ENCODE measurements around the gene ATP2B3.
A peak's percentile ranks its signal among the peaks of the same experiment; 100 is the strongest.

ATP2B3 gene

GRCh38 chrX:153517423-153517822 lies at the start of gene ATP2B3:
Gene ATP2B3, plus strand, starts transcription at chrX:153517642. Its CDS starts 18,606 bp downstream, at chrX:153536248.
- no peak for DNase-seq

GRCh38 chrX:153468008-153468580 lies 49.3 kb upstream of the ATP2B3 start:
- no peak for DNase-seq

GRCh38 chrX:153469811-153470410 lies 47.5 kb upstream of the ATP2B3 start:
- DNase-seq = no peak

- peak; percentile 92 for DNase-seq
These were observed 46.8 kb upstream of the ATP2B3 start, which contains the start of gene HAUS7 for GRCh38 chrX:153470411-153471363. Gene HAUS7, minus strand, starts transcription at chrX:153470576. Its CDS starts 19 bp downstream, at chrX:153470557.

GRCh38 chrX:153471663-153472280 lies 45.7 kb upstream of the ATP2B3 start:
- no peak for DNase-seq

- DNase-seq = no peak
These were observed 44.3 kb upstream of the ATP2B3 start for GRCh38 chrX:153473126-153473525.

- DNase-seq = peak; percentile 63
These were observed 43.2 kb upstream of the ATP2B3 start for GRCh38 chrX:153474266-153474665.

- DNase-seq = peak; percentile 66
These were observed 42.7 kb upstream of the ATP2B3 start for GRCh38 chrX:153474718-153475117.

GRCh38 chrX:153475271-153475670 lies 42.2 kb upstream of the ATP2B3 start:
- no peak for DNase-seq

- DNase-seq = no peak
These were observed 41.6 kb upstream of the ATP2B3 start for GRCh38 chrX:153475751-153476281.

GRCh38 chrX:153476666-153477363 lies 40.6 kb upstream of the ATP2B3 start:
- no peak for DNase-seq

- no peak for DNase-seq
These were observed 40.0 kb upstream of the ATP2B3 start for GRCh38 chrX:153477364-153477857.

- DNase-seq = no peak
These were observed 39.5 kb upstream of the ATP2B3 start for GRCh38 chrX:153477901-153478300.

GRCh38 chrX:153478746-153479145 lies 38.7 kb upstream of the ATP2B3 start:
- no peak for DNase-seq

- DNase-seq = no peak
These were observed 36.4 kb upstream of the ATP2B3 start for GRCh38 chrX:153481043-153481442.

- no peak for DNase-seq
These were observed 34.9 kb upstream of the ATP2B3 start for GRCh38 chrX:153482376-153483015.

GRCh38 chrX:153485396-153486080 lies 31.9 kb upstream of the ATP2B3 start:
- no peak for DNase-seq

- no peak for DNase-seq
These were observed 31.3 kb upstream of the ATP2B3 start for GRCh38 chrX:153486171-153486570.

- no peak for DNase-seq
These were observed 29.8 kb upstream of the ATP2B3 start for GRCh38 chrX:153487590-153488071.

- DNase-seq = no peak
These were observed 29.1 kb upstream of the ATP2B3 start for GRCh38 chrX:153488231-153488914.

Measured in activated CD8-positive, alpha-beta memory T cell treated with anti-CD3 and anti-CD28 coated beads for 24 hours (primary cell).